Stromal cell of bone marrow (primary cell): ENCODE measurements around the gene SLC16A13.

Source experiments
- DNase-seq: peaks from one replicate; pipeline ENCODE4 v3.0.0-alpha.2; 2012; ENCODE audit warnings: low read depth

SLC16A13 gene

DNA sequence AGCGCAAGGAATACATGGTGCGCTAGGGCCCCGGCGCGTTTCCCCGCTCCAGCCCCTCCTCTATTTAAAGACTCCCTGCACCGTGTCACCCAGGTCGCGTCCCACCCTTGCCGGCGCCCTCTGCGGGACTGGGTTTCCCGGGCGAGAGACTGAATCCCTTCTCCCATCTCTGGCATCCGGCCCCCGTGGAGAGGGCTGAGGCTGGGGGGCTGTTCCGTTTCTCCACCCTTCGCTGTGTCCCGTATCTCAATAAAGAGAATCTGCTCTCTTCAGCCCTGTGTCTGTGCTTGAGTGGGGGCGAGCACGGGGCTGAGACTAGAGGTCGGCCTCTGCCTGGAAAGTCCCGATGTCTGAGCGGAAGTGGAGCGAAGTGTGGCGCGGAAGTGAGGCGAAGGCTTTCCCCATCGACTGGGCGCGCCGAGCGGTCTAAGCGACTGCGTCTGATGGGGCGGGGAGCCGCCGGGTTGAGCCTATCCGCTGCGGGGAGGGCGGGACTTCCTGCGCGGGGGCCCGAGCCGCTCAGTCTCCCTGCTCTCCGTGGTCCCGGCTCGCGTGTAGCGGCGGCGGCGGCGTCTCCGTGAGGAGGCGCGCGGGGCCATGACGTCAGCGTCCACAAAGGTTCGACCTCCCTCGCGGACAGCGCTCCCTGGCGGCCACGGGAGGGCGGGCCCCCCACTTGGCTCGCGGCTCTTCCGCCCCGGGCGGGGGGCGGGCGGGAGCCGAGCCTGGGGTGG, 21.4 kb upstream of the SLC16A13 start:
- peak; percentile 94 for DNase-seq

DNA sequence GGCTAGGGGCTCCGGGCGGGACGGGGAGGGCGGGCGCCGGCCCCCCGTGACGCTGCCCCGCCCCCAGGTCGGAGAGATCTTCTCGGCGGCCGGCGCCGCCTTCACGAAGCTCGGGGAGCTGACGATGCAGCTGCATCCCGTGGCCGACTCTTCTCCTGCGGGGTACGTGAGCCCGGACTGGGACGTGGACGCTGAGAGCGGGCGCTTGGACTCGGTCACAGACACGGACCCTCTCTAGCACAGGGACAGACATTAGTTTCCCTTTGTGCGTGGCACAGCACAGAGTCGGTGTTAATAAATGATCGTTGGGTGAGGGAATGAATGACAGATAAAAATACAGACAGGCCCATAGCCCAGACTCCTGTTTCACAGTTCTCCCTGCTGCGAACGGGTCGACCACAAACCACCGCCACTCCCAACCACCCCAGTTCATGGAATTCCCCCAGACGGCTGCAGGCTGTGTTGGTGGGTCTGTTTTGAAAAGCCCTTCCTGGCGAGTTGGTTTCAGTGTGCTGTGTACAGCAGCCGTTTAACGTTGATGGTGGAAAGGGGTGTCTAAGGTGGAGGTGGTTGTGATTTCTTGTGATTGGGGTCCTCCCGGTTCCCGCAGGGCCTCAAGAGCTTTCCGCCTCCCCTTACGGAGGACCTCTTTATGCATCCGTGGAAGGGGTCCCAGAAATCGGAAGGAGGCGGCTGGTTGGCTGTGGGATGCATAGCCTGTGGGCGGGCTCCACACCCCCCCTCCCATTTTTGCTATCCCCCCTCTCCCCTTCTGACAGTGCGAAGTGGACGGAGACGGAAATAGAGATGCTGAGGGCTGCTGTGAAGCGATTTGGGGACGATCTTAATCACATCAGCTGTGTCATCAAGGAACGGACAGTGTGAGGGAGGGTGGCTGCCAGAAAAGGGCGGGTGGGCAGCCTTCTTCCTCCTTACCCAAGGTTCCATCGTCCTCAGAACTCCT, 20.5 kb upstream of the SLC16A13 start:
- DNase-seq, result no peak

DNA sequence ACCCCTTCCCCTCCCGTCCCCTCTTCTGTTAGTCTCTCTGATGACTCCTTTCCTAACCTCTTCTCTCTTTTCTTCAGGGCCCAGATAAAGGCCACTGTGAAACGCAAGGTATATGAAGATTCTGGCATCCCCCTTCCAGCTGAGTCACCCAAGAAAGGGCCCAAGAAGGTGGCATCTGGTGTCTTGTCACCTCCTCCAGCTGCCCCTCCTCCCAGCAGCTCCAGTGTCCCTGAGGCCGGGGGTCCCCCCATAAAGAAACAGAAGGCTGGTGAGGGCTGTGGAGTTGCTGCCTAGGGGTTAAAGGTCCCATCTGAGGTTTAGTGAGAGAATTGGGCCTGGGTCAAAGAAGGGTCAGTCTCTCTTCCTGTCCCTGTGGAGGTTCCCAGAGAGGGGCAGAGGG, 19.4 kb upstream of the SLC16A13 start:
- DNase-seq, result no peak

DNA sequence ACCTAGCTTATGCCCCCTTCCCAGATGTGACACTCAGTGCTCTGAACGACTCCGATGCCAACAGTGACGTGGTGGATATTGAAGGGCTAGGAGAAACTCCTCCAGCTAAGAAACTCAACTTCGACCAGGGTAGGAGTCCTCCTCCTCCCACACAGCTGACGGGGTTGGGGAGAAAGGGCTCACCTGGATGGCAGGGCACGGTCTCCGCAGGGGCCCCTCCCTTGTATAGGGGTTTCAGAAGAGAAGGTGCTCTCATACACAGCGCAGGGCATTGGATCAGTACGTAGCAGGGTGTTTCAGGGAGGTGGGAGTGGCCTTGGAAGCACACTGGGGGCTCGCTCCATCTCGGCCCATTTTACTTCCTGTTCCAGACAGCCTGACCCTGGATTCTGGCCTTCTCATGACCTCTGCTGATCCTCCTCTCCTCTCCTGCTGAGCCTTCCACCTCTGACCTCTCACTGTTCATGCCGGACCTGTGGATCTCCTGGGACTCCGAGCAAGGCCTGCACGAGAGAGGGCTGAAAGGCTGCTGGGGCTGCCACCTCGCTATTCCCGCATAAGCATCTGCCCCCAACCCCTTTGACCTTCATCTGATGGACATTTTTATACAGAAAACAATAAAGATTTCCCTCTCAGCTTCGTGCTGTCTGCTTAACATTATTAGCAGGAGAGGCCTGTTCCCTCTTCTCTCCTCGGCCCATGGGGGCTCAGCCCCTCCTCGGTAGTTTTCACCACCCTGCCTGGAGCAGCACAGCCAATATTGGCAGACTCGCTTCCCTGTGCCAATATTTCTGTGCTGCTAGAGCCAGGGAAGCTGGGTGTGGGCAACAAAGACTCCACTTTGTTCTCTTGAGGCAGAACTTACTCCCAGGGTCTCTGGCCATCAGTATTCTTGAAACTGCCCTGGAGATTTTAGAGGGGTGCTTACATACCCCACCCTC, 18.7 kb upstream of the SLC16A13 start:
- no peak for DNase-seq

DNA sequence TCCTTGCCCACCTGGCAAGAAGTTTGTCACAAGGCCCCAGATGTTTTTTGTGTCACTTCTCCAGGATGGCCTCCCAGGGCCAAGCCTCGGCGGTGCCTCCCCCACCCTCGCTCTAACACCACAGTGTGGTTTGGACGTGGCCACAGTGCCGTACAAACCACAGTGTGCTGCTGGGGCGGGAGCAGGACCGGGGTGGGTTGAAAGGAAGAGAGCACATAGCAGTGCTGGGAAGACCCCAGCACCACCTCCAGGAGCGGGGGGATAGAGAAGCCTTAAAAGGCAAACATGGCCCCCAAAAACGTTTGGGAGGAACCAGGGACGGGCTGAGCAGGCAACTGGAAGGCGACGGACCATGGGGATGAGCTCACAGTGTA, 18.0 kb upstream of the SLC16A13 start:
- DNase-seq, result no peak

DNA sequence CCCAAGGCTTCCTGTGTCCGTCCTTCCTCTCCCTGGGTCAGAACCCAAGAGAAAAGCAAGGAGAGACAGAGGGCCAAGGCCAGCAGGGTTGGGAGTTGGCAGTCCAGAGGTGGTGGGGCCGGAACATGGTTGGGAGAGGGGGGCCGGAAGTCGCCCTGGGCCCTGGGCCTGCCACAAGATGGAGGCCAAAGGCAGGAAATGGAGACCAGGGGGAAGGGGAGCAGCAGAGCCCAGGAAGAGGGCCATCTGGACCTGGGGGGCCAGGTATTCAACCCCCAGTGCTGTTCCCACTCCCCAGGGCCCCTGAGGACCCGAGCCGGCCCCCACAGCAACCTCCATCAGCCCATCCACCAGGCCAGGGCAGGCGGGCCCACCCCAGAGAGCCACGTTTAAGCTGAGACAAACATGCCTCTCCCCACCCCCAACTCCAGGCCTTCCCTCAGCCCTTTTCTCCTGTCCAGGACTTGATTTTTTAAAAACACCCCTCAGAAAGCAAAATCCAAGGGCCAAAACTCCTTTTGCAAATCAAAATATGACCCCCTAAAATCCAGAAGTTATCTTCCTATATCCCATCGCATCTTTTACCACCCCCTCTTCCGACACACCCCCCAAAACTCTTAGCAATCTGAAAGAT, 17.4 kb upstream of the SLC16A13 start:
- DNase-seq, result no peak

DNA sequence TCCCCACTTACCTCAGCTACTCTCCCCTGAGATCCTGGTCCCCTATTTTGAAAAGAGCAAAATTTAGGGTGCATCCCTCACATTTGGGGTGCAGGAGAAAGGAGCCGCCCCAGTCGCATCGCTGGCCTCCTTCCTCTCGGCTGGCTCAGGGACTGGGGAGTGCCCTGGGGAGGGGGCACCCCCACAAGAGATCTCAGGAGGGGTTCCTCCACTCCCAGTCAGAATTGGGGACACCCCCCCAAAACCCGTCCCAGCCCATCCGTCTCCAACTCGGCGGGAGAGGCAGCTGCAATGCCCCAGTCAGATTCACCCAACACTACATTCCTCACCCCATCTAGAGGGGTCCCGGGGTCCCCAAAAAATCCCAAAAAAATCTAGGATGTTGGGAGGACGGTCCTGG, 16.4 kb upstream of the SLC16A13 start:
- no peak for DNase-seq

DNA sequence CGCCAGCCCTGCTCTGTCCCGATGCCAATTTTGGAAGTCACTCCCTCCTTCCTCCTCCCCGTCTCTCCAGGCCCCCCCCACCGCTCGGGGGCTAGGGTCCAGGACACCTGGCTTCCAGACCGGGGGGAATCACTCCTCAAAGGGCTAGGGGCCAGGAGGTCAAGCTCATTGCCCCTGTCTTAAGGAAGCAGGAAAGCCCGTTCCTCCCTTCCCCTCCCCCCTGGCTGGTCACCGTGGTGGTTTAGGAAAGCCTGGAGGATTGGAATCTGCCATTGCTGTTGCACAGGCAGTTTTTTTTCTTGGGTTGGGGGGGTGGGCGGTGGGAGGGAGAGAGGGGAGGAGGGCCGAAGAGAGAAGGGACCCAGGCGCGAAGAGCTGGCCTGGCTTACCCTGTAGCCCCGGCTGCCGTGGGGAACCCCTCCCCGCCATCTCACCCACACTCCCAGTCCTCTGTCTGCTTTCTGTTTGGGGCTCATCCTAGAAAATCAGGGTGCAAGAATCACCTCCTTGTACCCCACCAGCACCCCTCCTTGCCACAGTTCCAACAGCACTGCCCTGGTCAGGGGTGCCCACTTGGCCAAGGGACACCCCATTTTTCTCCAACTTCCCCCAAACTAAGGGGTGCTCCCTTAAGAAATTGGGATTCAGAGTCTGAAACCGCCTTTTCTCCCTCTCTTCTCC, 15.8 kb upstream of the SLC16A13 start:
- DNase-seq, result no peak

DNA sequence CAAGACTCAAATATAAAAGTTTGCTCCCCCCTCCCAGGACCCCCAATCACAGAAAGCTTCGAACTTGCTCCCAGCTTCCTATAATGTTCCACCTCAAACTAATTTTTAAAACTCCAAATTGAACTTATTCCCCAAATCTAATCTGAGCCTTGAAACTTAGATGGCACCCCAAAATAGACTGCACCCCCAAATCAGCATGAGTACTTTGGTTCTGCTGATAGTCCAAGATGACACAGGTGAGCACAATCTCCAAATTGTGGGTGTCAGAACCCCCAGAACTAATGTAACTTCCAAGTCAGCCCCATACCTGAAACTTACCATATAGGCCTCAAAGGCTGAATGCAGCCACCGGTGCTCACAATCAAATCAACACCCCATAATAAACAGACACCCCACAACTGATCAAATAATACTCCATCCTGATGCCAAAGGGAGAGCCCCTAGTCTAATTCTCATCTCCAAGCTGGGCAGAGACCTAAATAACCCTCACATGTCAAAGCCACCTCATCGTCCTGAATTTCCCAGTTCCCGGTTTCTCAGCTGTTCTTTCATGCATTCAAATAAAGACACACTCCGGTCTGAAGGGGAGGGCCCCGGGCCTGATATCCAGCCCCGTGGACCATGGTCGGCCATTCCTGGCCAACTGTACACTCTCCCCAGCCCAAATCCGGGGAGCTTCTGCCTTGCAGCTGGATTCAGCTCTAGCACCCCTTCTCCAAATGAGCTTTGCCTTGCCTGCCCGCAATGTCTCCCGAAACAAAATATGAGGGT, 14.7 kb upstream of the SLC16A13 start:
- DNase-seq, result no peak

DNA sequence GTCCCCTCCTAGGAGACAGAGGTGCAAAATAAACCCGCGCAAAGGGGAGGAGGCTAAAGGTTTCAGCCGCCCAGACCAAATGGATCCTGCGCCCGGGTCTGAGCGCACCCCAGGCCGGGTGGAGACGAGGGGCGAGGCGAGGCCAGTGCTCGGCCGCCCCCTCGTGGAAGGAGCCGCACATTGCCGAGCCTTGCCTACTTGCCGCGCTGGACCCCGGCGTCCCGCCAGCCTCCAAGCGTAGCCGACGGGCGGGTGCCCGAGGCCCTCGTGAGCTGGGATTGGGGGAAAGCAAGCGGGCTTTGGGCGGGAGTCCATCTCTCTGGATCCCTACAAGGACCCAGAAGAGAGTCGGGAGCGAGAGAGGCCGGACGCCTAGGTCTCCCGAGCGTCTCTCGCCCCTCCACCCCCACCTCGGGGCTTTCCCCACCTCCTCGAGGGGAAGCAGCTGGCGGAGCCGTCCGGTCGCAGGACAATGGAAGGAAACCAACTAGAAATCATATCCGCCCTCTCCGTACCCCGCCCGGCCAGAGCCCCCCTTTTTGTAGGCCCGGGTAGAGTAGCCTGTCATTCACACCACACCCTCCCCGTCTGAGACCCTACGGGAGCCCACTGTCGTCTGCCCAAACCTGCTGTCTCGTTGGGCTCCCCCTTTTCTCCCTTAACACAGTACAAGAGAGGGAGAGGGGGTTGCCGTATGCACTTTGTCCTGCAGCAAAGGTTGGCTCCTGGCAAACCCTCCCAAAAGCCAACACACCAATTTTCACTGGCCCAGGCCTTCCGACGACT, 13.6 kb upstream of the SLC16A13 start:
- DNase-seq, result peak; percentile 41

DNA sequence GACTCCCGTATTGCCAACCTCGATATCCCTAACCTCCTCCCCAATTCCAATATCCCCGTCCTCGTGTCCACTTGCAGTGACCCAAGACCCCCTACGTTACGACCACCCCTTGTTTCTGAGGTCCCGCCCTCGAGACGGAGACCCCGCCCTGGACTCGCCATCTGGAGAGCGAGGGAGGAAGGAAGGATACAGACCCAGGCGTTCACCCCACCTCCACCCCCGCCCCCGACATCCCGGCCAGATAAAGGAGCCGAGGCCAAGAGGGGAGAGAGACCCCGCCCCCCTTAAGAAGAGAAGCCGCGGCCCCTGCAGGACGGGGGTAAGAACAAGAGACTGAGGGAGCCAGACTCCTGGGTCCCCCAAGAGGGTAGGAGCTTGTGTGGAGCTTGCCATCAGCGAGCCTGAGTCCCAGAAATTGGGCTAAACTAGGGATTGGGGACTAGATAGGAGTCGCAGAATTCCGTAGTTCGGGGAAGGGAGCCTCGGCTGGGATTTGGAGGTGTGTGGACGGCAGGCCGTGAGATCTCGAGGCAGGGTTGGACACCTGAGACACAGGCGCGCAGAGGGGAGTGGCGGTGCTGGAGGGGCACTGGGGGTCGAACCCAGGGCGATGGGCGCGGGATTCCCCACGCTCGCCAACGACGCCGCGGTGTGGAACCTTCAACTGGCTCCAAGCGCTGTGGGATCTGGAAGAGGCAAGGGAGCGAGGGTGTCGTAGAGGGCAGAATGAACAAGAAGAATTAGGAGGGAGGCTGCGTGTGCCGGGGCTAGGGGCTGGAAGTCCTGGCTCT, 12.8 kb upstream of the SLC16A13 start, which contains the start of gene BCL6B:
TSS of gene BCL6B (plus strand) at position 270 of the 791 bp plus-strand sequence. CDS start 622 bp downstream, outside the sequence.
- DNase-seq, result no peak

DNA sequence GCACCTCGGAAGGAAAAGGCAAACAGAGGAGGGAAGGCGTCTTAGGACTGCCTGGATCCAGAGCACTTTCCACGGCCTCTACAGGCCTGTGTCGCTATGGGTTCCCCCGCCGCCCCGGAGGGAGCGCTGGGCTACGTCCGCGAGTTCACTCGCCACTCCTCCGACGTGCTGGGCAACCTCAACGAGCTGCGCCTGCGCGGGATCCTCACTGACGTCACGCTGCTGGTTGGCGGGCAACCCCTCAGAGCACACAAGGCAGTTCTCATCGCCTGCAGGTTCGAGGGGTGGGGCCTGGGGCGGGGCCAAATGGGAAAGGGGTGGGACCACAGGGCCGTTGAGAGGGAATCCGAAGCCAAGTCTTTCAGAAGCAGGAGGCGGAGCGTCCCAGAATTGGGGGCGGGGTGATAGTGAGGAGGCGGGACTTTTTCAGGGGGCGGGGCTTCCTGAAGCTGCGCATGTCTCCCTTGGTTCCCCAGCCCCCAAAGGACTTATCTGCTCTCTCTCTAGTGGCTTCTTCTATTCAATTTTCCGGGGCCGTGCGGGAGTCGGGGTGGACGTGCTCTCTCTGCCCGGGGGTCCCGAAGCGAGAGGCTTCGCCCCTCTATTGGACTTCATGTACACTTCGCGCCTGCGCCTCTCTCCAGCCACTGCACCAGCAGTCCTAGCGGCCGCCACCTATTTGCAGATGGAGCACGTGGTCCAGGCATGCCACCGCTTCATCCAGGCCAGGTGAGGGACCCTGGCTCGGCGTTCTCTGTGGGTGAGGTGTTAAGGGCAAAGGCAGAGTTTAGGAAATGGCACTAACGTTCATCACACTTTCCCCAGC, 12.0 kb upstream of the SLC16A13 start:
- DNase-seq, result peak; percentile 41

DNA sequence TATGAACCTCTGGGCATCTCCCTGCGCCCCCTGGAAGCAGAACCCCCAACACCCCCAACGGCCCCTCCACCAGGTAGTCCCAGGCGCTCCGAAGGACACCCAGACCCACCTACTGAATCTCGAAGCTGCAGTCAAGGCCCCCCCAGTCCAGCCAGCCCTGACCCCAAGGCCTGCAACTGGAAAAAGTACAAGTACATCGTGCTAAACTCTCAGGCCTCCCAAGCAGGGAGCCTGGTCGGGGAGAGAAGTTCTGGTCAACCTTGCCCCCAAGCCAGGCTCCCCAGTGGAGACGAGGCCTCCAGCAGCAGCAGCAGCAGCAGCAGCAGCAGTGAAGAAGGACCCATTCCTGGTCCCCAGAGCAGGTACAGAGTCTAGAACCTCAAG, 11.4 kb upstream of the SLC16A13 start:
- no peak for DNase-seq

DNA sequence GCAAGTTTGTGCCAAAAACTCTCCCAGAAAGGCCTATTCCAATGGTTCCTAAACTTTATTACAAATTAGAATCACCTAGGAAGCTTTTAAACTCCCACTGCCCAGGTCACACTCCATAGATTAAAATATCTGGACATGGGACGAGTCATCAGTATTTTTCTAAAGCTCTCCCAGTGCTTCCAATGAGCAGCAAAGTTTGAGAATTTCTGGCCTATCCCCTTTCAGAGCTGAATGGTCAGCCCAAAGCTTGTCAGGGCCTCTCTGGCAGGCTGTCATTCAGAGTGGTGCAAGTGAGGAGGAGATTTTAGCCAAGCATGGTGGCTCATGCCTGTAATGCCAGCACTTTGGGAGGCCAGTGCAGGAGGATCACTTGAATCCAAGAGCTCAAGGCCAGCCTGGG, 10.6 kb upstream of the SLC16A13 start:
- no peak for DNase-seq

DNA sequence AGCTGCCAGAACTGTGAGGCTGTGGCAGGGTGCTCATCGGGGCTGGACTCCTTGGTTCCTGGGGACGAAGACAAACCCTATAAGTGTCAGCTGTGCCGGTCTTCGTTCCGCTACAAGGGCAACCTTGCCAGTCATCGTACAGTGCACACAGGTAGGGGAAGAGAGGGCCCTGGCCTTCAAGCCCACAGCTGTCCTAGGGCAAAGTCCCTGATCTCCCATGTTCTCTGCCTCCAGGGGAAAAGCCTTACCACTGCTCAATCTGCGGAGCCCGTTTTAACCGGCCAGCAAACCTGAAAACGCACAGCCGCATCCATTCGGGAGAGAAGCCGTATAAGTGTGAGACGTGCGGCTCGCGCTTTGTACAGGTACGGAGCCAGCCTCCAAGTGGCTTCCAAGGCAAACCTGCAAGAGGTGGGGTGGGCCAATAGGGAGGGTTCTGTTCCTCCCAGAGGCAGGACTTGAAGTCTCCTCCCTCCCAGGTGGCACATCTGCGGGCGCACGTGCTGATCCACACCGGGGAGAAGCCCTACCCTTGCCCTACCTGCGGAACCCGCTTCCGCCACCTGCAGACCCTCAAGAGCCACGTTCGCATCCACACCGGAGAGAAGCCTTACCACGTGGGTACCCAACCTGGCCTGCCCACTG, 9.2 kb upstream of the SLC16A13 start:
- DNase-seq, result no peak

DNA sequence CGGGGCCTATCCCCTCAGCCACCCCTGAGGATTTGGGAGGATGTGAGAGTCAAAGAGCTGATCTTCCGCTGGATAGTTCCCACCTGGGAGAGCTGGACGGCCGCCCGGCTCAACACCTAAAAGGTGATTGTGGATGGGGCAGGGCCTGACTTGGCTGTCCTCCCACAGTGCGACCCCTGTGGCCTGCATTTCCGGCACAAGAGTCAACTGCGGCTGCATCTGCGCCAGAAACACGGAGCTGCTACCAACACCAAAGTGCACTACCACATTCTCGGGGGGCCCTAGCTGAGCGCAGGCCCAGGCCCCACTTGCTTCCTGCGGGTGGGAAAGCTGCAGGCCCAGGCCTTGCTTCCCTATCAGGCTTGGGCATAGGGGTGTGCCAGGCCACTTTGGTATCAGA, 8.5 kb upstream of the SLC16A13 start:
- DNase-seq, result no peak

DNA sequence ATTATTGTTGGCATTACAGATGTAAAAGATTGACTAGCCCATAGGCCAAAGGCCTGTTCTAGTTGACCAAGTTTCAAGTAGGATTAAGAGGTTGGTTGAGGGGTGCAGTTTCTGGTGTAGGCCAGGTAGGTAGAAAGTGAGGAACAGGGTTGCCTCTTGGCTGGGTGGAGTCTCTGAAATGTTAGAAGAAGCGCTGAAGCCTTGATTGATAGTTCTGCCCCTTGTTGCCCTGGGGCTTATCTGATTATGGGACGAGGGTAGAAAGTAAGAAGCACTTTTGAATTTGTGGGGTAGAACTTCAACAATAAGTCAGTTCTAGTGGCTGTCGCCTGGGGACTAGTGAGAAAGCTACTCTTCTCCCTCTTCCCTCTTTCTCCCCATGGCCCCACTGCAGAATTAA, 6.7 kb upstream of the SLC16A13 start:
- DNase-seq, result no peak
